Progenitor cell of endocrine pancreas (in vitro differentiated cells): ENCODE data around the gene MXD4. TPM values are rescaled to one million over a fixed set of nuclear protein-coding genes. Genes with fewer than 3 reads are reported as not detected.

Experiments
- DNase-seq: peaks from one replicate; pipeline ENCODE4 v3.0.0; 2021; ENCODE audit warnings: low spot score; ENCODE audit not compliant: unreplicated experiment
- H3K27ac Mint-ChIP-seq: 2 replicates; pipeline ENCODE4 v1.8.0; 2021; ENCODE audit warnings: mild to moderate bottlenecking, moderate library complexity, mixed read lengths
- H3K27me3 Mint-ChIP-seq: 2 replicates; pipeline ENCODE4 v1.8.0; 2021; ENCODE audit warnings: mixed read lengths
- H3K36me3 Mint-ChIP-seq: 2 replicates; pipeline ENCODE4 v1.8.0; 2022; ENCODE audit warnings: mixed read lengths; ENCODE audit not compliant: insufficient read depth
- H3K4me1 Mint-ChIP-seq: 2 replicates; pipeline ENCODE4 v1.8.0; 2021; ENCODE audit warnings: low read depth, mixed read lengths
- H3K4me3 Mint-ChIP-seq: 2 replicates; pipeline ENCODE4 v1.8.0; 2021; ENCODE audit warnings: low read depth, mild to moderate bottlenecking, moderate library complexity, mixed read lengths
- H3K9me3 Mint-ChIP-seq: 2 replicates; pipeline ENCODE4 v1.8.0; 2021; ENCODE audit warnings: low read depth, mixed read lengths
- total RNA-seq: library from RNA; stranded (reverse); gene quantifications from 2 replicates; pipeline ENCODE4 v1.2.1, GENCODE V29; 2021
- TF ChIP-seq, protein P1 (sequence below): fragments of 200-600 bp; sonication (generic); IDR thresholded peaks from one replicate; pipeline ENCODE4 v1.5.0; 2021; ENCODE audit warnings: antibody characterized with exemption, mild to moderate bottlenecking; ENCODE audit not compliant: unreplicated experiment

Gene MXD4
- total RNA-seq, 1 donor from 2014 or later = 121 TPM

DNA sequence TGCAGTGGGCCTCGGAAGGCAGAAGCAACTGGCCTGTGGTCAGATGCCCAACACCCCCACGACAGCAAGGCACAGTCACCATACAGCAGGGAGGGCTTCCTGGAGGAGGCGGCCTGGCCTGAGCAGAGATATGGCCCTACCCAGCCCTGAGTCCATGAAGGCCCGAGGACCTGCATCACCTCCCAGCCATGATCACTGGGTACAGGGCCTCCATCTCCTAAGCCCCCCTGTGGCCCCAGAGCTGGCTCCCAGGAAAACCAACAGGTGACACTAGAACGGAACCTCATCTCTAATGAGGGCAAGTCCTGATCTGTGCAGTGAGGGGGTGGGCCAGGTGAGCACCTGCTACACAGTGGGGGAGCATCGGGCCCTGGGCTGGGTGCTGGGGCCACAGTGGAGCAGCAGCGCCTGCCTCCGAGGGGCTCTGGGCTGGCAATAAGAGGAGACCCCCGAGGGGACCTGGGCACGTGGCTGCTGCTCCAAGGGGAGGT, 26.2 kb upstream of the MXD4 start:
- H3K9me3 Mint-ChIP-seq = no peaks in the 10 kb centered on the region
- TF ChIP-seq, protein P1, sequence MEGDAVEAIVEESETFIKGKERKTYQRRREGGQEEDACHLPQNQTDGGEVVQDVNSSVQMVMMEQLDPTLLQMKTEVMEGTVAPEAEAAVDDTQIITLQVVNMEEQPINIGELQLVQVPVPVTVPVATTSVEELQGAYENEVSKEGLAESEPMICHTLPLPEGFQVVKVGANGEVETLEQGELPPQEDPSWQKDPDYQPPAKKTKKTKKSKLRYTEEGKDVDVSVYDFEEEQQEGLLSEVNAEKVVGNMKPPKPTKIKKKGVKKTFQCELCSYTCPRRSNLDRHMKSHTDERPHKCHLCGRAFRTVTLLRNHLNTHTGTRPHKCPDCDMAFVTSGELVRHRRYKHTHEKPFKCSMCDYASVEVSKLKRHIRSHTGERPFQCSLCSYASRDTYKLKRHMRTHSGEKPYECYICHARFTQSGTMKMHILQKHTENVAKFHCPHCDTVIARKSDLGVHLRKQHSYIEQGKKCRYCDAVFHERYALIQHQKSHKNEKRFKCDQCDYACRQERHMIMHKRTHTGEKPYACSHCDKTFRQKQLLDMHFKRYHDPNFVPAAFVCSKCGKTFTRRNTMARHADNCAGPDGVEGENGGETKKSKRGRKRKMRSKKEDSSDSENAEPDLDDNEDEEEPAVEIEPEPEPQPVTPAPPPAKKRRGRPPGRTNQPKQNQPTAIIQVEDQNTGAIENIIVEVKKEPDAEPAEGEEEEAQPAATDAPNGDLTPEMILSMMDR = no peak
- H3K27me3 Mint-ChIP-seq = peaks cover 2% of the 10 kb centered on the region
- no peak overlapping the region for H3K4me3 Mint-ChIP-seq
- no peaks in the 10 kb centered on the region for H3K36me3 Mint-ChIP-seq
- DNase-seq = no peak
- no peaks in the 10 kb centered on the region for H3K4me1 Mint-ChIP-seq
- no peak overlapping the region for H3K27ac Mint-ChIP-seq

DNA sequence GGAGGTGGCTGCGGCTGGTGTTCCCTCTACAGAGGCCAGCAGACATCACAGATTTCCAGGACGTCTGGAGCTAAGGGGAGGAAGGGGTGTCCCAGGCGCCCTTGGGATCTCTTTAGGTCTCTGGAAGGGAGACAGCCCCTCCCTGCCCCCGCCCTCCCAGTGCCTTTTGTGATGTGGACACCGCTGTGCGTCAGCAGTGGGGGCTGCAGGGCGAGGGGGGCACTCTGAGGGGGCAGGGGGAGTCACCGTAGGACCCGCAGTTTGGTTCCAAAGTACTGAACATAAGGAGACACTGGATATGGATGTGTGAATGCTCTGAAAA, 25.6 kb upstream of the MXD4 start:
- TF ChIP-seq, protein P1 = no peak
- H3K36me3 Mint-ChIP-seq = no peaks in the 10 kb centered on the region
- H3K27me3 Mint-ChIP-seq = peaks cover 2% of the 10 kb centered on the region
- no peak overlapping the region for H3K27ac Mint-ChIP-seq
- no peaks in the 10 kb centered on the region for H3K4me1 Mint-ChIP-seq
- H3K9me3 Mint-ChIP-seq = no peaks in the 10 kb centered on the region
- H3K4me3 Mint-ChIP-seq = no peak overlapping the region
- DNase-seq = no peak

DNA sequence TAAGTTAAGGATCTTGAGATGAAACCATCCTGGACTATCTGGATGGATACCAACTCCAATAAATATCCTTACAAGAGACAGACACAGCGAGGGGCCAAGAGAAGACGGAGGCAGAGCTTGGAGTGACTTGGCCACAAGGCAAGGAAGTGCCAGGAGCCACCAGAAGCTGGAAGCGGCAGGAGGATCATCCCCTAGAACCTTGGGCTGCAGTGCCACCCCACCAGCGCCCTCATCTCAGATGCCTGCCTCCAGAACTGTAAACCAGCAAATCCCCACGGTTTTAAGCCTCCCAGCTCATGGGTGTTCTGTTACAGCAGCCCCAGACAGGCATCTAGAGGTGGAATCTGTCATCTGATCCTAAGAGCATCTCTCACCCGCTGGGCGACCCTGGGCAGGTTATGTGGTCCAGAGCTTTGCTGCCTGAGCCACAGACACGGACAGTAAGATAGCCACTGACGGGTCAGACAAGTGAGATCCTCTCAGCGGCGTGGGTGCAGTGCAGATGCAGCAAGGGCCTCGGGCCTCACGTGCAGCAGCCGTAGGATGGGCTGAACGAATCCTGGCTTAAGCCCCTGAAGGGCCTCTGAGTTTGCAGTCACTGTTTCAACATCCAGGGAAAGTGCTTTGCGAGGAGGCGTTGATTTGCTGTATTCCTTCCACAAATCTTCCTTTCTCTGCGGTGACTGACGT, 25.1 kb upstream of the MXD4 start:
- Mint-ChIP-seq H3K36me3 (no peaks in the 10 kb centered on the region), H3K4me3 (no peak overlapping the region), H3K27ac (no peak overlapping the region), H3K9me3 (no peaks in the 10 kb centered on the region), H3K27me3 (peaks cover 2% of the 10 kb centered on the region), H3K4me1 (no peaks in the 10 kb centered on the region)
- no peak for DNase-seq
- TF ChIP-seq, protein P1 = no peak

DNA sequence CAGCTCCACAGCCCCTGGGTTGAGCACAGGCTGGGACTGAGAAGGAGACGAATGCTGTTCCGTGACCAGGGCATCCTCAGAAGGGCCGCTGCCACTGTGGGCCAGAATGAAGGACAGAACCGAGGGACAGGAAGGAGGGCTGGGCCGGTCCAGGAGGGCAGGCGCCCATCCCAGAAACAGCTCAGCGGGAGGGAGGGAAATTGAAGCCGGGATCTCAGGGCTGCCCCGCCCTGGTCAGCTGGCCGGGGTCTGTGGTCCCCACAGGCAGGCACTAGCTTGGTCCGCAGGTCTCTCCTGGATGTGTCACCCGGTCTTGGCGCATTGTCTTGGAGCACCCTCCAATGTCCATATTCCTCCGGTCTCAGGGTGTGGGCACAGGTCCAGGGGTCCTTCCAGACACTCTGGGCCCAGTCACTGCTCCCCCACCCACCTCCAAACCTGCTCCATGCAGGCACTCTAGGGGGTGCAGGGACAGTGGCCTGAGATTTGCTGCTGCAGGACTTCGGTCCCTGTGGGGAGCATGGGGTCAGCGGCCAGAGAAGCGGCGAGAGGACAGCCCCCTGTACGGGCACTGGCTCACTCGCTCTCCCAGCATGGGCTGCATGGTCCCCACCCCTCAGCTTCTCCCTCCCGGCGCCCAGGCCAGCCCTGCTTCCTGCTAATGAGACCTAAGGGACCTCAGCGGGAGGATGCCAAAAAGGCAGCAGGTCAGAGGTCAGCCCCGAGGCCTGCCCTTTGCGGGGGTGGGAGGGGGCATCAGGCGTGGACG, 23.9 kb upstream of the MXD4 start:
- H3K9me3 Mint-ChIP-seq = no peaks in the 10 kb centered on the region
- H3K4me3 Mint-ChIP-seq = no peak overlapping the region
- DNase-seq = no peak
- H3K4me1 Mint-ChIP-seq = no peaks in the 10 kb centered on the region
- H3K27me3 Mint-ChIP-seq = peaks cover 2% of the 10 kb centered on the region
- no peak overlapping the region for H3K27ac Mint-ChIP-seq
- TF ChIP-seq, protein P1 = no peak
- H3K36me3 Mint-ChIP-seq = no peaks in the 10 kb centered on the region

DNA sequence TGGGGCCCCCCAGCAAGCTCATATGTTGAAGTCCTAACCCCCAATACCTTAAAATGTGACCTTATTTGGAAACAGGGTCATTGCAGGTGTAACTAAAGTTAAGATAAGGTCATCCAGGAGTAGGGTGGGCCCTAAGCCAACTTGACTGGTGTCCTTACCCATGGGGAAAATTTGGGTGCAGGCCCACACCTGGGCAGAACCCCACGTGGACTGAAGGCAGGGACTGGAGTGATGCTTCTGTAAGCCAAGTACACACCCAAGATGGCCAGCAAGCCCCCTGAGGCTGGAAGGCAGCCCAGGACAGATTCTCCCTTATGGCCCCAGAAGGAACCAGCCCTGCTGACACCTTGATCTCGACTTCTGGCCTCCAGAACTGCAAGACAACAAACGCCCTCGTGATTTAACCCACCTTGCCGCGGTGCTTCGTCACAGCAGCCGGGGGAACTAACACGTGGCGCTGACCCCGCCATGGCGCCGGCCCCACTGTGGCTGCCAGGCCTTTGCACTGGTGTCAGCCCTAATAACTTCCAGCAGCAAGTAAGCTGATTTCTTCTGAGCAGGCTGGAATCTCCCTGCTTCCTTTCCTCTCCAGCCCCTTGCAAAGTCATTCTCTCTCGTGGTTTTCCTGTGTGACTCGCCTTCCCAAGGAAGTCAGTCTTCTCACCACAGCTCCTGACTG, 23.2 kb upstream of the MXD4 start:
- Mint-ChIP-seq H3K27ac (no peak overlapping the region), H3K27me3 (peaks cover 2% of the 10 kb centered on the region), H3K9me3 (no peaks in the 10 kb centered on the region), H3K36me3 (no peaks in the 10 kb centered on the region), H3K4me1 (no peaks in the 10 kb centered on the region), H3K4me3 (no peak overlapping the region)
- no peak for DNase-seq
- TF ChIP-seq, protein P1 = no peak
